ENCODE results near the gene CABP2.
"Not testable (repeated sequence)": the region's sequence is repeated elsewhere in the genome, so short reads cannot be mapped to it uniquely, and the experiment has no call there.

The CABP2 gene

DNA sequence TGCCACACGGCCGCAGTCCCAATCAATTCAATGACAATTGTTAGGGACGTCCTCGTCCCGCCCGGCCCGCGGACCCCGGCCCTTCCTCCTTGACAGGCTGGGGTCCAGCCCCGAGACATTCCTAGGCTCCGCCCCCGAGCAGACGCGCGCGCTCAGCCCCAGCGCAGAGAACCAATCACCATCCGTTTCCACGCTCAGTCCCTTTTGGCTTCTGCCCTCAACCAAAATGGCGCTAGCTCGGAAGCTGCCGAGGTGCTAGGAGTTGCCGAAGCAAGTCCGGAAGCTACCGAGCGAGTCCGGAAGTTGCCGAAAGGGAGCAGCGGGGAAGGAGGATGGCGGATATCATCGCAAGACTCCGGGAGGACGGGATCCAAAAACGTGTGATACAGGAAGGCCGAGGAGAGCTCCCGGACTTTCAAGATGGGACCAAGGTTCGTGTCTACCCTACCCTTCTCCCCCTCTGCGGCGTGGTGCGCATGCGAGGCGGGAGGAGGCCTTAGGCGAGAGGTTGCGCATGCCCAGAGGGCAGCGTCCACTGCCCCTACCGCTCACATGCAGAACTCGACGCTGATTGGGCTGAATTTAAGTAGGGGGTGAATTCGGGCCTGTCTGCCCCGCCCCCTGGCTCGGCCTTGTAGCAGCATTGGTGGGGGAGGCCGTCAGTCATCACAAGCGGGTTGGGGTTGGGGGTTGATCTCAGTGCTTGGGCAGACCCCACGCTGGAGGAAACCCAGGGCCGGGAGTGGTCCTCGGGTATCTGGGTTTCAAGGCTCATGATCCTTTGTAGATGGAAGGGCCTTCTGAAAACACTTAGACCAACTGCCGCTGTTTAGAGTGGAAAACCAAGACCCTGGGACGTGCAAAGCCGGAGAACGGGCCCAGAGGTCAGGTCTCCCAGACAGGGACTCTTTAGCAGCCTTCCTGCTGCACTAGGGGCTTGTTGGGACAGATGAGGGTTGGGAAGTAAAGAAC, 40.1 kb downstream of the CABP2 start, which contains the start of gene AIP:
Gene AIP (plus strand): TSS at position 200 of the 972 bp plus-strand sequence. CDS start 133 bp downstream, at position 333.
- ATAC-seq = peak; percentile 99
- TF ChIP-seq, protein P1, sequence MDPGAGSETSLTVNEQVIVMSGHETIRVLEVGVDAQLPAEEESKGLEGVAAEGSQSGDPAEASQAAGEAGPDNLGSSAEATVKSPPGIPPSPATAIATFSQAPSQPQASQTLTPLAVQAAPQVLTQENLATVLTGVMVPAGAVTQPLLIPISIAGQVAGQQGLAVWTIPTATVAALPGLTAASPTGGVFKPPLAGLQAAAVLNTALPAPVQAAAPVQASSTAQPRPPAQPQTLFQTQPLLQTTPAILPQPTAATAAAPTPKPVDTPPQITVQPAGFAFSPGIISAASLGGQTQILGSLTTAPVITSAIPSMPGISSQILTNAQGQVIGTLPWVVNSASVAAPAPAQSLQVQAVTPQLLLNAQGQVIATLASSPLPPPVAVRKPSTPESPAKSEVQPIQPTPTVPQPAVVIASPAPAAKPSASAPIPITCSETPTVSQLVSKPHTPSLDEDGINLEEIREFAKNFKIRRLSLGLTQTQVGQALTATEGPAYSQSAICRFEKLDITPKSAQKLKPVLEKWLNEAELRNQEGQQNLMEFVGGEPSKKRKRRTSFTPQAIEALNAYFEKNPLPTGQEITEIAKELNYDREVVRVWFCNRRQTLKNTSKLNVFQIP (CRISPR knock-in tag; IDR thresholded peaks at IDR 0.05; ENCODE audit: borderline replicate concordance, low read depth) = no peak
- no peak for TF ChIP-seq BACH2 (CRISPR knock-in tag; IDR thresholded peaks at IDR 0.05; ENCODE audit: borderline replicate concordance)
- TF ChIP-seq, protein P2, sequence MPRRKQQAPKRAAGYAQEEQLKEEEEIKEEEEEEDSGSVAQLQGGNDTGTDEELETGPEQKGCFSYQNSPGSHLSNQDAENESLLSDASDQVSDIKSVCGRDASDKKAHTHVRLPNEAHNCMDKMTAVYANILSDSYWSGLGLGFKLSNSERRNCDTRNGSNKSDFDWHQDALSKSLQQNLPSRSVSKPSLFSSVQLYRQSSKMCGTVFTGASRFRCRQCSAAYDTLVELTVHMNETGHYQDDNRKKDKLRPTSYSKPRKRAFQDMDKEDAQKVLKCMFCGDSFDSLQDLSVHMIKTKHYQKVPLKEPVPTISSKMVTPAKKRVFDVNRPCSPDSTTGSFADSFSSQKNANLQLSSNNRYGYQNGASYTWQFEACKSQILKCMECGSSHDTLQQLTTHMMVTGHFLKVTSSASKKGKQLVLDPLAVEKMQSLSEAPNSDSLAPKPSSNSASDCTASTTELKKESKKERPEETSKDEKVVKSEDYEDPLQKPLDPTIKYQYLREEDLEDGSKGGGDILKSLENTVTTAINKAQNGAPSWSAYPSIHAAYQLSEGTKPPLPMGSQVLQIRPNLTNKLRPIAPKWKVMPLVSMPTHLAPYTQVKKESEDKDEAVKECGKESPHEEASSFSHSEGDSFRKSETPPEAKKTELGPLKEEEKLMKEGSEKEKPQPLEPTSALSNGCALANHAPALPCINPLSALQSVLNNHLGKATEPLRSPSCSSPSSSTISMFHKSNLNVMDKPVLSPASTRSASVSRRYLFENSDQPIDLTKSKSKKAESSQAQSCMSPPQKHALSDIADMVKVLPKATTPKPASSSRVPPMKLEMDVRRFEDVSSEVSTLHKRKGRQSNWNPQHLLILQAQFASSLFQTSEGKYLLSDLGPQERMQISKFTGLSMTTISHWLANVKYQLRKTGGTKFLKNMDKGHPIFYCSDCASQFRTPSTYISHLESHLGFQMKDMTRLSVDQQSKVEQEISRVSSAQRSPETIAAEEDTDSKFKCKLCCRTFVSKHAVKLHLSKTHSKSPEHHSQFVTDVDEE (CRISPR knock-in tag; IDR thresholded peaks at IDR 0.05) = 0 out of 2 replicates have a peak, but pooled peaks have one; percentile 19
- no peak for TF ChIP-seq ESRRG (CRISPR knock-in tag; IDR thresholded peaks at IDR 0.05)

DNA sequence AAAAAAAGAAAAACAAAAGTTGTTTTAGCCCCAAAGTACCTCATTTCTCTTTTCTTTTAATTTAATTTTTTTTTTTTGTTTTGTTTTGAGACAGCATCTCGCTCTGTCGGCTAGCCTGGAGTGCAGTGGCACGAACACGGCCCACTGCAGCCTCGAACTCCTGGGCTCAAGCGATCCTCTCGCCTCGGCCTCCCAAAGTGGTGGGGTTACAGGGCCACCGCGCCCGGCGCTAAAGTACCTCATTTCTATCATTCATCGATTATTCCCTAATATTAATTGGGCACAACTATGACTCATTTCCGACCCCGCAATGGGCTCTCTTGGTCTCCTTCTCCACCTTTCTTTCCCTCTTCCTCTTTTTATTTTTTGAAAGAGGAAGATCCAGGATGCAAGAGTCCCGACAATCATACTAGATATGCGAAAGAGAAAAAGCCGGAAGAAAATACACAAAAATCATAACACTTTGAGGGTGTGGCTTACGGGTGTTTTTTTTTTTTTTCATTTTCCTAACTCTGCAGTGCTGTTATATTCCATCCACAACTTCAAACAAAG, 40.9 kb downstream of the CABP2 start:
- TF ChIP-seq TCF4 (CRISPR knock-in tag; IDR thresholded peaks at IDR 0.05; ENCODE audit: borderline replicate concordance) (no peak), ZC3H10 (CRISPR knock-in tag; IDR thresholded peaks at IDR 0.05) (no peak), SNAI2 (CRISPR knock-in tag; IDR thresholded peaks at IDR 0.05) (no peak), PPARA (CRISPR knock-in tag; IDR thresholded peaks at IDR 0.05; ENCODE audit: borderline replicate concordance) (no peak), GLIS3 (CRISPR knock-in tag; IDR thresholded peaks at IDR 0.05) (no peak), CSDC2 (CRISPR knock-in tag; IDR thresholded peaks at IDR 0.05) (no peak), RARB (CRISPR knock-in tag; IDR thresholded peaks at IDR 0.05) (no peak), ARNTL (CRISPR knock-in tag; IDR thresholded peaks at IDR 0.05; ENCODE audit: borderline replicate concordance, low read depth) (no peak), ISL1 (CRISPR knock-in tag; IDR thresholded peaks at IDR 0.05) (no peak)
- TF ChIP-seq, protein P3, sequence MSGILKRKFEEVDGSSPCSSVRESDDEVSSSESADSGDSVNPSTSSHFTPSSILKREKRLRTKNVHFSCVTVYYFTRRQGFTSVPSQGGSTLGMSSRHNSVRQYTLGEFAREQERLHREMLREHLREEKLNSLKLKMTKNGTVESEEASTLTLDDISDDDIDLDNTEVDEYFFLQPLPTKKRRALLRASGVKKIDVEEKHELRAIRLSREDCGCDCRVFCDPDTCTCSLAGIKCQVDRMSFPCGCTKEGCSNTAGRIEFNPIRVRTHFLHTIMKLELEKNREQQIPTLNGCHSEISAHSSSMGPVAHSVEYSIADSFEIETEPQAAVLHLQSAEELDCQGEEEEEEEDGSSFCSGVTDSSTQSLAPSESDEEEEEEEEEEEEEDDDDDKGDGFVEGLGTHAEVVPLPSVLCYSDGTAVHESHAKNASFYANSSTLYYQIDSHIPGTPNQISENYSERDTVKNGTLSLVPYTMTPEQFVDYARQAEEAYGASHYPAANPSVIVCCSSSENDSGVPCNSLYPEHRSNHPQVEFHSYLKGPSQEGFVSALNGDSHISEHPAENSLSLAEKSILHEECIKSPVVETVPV (CRISPR knock-in tag; IDR thresholded peaks at IDR 0.05) = no peak
- TF ChIP-seq, protein P4, sequence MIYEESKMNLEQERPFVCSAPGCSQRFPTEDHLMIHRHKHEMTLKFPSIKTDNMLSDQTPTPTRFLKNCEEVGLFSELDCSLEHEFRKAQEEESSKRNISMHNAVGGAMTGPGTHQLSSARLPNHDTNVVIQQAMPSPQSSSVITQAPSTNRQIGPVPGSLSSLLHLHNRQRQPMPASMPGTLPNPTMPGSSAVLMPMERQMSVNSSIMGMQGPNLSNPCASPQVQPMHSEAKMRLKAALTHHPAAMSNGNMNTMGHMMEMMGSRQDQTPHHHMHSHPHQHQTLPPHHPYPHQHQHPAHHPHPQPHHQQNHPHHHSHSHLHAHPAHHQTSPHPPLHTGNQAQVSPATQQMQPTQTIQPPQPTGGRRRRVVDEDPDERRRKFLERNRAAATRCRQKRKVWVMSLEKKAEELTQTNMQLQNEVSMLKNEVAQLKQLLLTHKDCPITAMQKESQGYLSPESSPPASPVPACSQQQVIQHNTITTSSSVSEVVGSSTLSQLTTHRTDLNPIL (CRISPR knock-in tag; IDR thresholded peaks at IDR 0.05; ENCODE audit: low read depth) = no peak
- TF ChIP-seq, protein P2 (CRISPR knock-in tag; IDR thresholded peaks at IDR 0.05) = no peak

DNA sequence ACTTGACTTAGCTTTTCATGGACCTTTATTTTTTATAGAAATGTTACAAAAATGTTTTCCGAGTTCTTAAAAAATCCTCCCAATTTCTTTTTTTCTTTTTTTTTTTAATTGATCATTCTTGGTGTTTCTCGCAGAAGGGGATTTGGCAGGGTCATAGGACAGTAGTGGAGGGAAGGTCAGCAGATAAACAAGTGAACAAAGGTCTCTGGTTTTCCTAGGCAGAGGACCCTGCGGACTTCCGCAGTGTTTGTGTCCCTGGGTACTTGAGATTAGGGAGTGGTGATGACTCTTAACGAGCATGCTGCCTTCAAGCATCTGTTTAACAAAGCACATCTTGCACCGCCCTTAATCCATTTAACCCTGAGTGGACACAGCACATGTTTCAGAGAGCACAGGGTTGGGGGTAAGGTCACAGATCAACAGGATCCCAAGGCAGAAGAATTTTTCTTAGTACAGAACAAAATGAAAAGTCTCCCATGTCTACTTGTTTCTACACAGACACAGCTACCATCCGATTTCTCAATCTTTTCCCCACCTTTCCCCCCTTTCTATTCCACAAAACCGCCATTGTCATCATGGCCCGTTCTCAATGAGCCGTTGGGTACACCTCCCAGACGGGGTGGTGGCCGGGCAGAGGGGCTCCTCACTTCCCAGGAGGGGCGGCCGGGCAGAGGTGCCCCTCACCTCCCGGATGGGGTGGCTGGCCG, 45.7 kb downstream of the CABP2 start:
- ATAC-seq = not testable (repeated sequence)

More for the DNA sequence above, 40.9 kb downstream of the CABP2 start:
- peak; percentile 59 for ATAC-seq

DNA sequence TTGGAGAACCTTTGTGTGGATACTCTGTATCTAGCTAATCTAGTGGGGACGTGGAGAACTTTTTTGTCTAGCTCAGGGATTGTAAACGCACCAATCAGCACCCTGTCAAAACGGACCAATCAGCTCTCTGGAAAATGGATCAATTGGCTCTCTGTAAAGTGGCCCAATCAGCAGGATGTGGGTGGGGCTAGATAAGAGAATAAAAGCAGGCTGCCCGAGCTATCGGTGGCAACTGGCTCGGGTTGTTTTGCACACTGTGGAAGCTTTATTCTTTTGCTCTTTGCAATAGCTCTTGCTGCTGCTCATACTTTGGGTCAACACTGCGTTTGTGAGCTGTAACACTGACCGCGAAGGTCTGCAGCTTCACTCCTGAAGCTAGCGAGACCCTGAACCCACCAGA, 46.6 kb downstream of the CABP2 start:
- ATAC-seq = not testable (repeated sequence)
